ENCODE data around the gene ZNF710. TPM values are rescaled to one million over a fixed set of nuclear protein-coding genes. Genes with fewer than 3 reads are reported as not detected.

ZNF710 gene
- total RNA-seq, 1 experiment from 2014 or later, result 10.0 TPM

- TF ChIP-seq JUND (IDR thresholded peaks at IDR 0.05) (no peak), MAX (IDR thresholded peaks at IDR 0.05) (no peak), CBX3 (IDR thresholded peaks at IDR 0.05; ENCODE audit: low read depth) (no peak), ZFX (IDR thresholded peaks at IDR 0.05) (no peak), POLR2AphosphoS5 (IDR thresholded peaks at IDR 0.05; ENCODE audit: low read depth, low read length) (no peak), EGR1 (IDR thresholded peaks at IDR 0.05; ENCODE audit: low read depth) (no peak), FOSL1 (IDR thresholded peaks at IDR 0.05; ENCODE audit: low read depth) (no peak), SIN3A (IDR thresholded peaks at IDR 0.05; ENCODE audit: low read depth) (no peak), CTCF (IDR thresholded peaks at IDR 0.05 in 2 of 3, conservative IDR thresholded peaks at IDR 0.05 in 1 of 3; ENCODE audit: borderline replicate concordance in 1 of 3, insufficient read depth in 1 of 3, low read depth in 2 of 3, low read length in 2 of 3) (no peak), ZBTB33 (IDR thresholded peaks at IDR 0.05; ENCODE audit: extremely low read depth, insufficient replicate concordance, low read length) (no peak), POLR2A (IDR thresholded peaks at IDR 0.05; ENCODE audit: borderline replicate concordance, extremely low read depth, insufficient read depth, insufficient read length) (no peak), EZH2phosphoT487 (IDR thresholded peaks at IDR 0.05; ENCODE audit: borderline replicate concordance) (no peak)
- Histone ChIP-seq H3K9me2 (ENCODE audit: insufficient read depth) (no peaks in the 10 kb centered on the region), H3K4me1 (ENCODE audit: control insufficient read depth in 1 of 2, insufficient read depth in 2 of 2, low read length in 2 of 2) (peaks cover 0 to under 1% of the 10 kb centered on the region in 2 experiments; a peak in 1 of 4 replicates), H3K9ac (ENCODE audit: low read length) (no peak overlapping the region), H3K79me2 (ENCODE audit: insufficient read depth, low read length) (no peaks in the 10 kb centered on the region), H3K9me3 (ENCODE audit: control insufficient read depth in 1 of 2, insufficient read depth in 1 of 2, low read depth in 1 of 2, low read length in 2 of 2) (no peaks in the 10 kb centered on the region), H3K4me2 (ENCODE audit: low read length) (no peak overlapping the region), H4K20me1 (ENCODE audit: insufficient read depth) (no peaks in the 10 kb centered on the region), H2AFZ (ENCODE audit: low read depth, low read length, poor library complexity, severe bottlenecking) (no peak overlapping the region), H3K4me3 (replicated peaks in 1 of 2; ENCODE audit: low read depth in 1 of 2, low read length in 2 of 2) (no peak overlapping the region), H3K27ac (ENCODE audit: low read depth, low read length) (no peak overlapping the region), H3K36me3 (ENCODE audit: control insufficient read depth in 1 of 2, insufficient read depth in 2 of 2, low read length in 2 of 2) (no peaks in the 10 kb centered on the region), H3K27me3 (ENCODE audit: insufficient read depth, low read length) (no peaks in the 10 kb centered on the region)
- intact Hi-C loops (cut with micrococcal nuclease), result no loop called here
- ChIA-PET CTCF (interaction anchor here (0.6 kb wide), 1 partner anchor 49 kb away, joined by 3 read pairs; no protein-coding TSS in a partner anchor), POLR2A (no interaction called here), RAD21 (ENCODE audit: low non-redundant PET in 1 of 2, low total read pairs in 2 of 2, uncharacterized antibody in 2 of 2, unreplicated experiment in 2 of 2) (no interaction called here)
- no peak for DNase-seq (ENCODE audit: low read depth, low spot score)
- ATAC-seq, result no peak; the same call in 1 of the 2 replicates
- no TSS peak for BruUV-seq (replicated peaks)
Observed at GRCh38 chr15:90022905-90023700, 22.0 kb downstream of the ZNF710 start.
